ENCODE measurements around the gene CD59.
"Not testable (repeated sequence)": the region's sequence is repeated elsewhere in the genome, so short reads cannot be mapped to it uniquely, and the experiment has no call there.

CD59 gene

DNA sequence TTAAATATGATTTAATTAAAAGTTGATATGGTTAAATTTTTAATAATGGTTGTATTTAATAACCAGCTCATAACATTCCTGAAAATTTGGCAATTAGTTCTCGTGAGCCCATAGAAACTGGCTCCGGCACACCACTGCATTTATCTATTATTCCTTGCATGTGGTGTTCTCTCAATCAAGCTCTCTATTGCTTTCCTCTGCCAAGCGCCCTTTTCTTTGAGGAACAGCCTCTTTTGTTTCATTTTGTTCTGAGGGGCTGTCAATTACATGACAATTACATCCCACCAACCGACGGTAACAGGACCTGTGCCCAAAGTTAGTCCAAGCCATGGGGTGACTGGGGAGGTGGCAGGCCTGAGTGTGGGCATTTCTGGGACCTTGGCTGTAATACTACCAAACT is 43.7 kb downstream of the CD59 start:
- DNase-seq = no peak

DNA sequence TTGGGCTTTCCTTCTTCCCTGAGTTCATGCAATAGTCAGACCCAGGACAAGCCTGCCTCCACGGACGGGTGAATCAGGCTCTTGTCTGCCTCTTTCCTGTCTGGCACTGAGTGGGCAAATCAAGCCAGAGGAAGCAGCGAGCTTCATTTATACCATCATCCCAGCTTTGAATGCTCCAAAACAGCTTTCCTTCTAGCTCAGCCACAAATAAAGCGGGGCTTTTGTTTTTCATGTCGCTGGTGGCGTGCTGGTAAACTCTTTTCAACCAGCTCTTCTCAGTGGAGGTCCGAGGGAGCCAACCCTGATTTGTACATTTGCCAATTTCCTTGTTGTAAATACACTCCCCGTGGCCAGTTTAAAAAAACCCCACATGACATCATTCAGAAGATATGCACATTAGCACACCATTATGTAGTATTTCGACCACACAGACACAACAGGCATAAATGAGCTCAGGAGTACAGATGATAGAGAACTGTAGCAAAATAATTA is 44.2 kb downstream of the CD59 start:
- peak; percentile 37 for DNase-seq

DNA sequence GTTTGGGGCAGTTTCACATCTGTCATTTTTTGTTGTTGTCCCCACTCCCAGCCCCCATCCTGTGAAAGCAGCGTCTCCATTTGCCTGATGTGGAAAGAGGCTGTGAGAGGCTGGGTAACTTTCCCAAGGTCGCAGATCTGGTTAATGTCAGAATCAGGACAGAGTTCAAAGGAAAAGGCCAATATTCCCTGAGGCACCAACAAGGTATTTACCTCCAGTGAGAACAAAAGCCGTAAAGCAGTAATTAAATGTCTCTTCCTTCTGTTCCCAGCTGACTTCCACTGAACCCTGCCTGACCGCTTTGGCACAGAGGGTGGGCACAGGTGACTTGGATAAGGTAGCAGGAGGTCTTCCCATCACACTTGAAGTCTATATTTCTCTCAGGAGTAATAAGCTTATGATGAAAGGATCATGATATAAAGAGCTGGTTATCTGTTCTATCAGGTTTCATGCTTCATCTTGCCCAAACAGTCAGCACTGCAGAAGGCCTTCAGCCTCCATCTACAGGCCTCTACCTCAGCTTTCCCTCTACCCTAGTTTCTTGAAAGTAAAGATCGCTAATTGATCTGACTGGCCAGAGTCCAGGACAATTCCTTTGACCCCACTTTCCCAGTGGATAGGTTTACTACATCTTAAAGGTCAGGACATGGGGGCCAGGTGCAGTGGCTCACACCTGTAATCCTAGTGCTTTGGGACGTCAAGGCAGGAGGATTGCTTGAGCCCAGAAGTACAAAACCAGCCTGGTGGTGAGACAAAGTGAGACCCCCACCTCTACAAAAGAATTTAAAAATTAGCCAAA is 45.0 kb downstream of the CD59 start:
- DNase-seq = no peak

DNA sequence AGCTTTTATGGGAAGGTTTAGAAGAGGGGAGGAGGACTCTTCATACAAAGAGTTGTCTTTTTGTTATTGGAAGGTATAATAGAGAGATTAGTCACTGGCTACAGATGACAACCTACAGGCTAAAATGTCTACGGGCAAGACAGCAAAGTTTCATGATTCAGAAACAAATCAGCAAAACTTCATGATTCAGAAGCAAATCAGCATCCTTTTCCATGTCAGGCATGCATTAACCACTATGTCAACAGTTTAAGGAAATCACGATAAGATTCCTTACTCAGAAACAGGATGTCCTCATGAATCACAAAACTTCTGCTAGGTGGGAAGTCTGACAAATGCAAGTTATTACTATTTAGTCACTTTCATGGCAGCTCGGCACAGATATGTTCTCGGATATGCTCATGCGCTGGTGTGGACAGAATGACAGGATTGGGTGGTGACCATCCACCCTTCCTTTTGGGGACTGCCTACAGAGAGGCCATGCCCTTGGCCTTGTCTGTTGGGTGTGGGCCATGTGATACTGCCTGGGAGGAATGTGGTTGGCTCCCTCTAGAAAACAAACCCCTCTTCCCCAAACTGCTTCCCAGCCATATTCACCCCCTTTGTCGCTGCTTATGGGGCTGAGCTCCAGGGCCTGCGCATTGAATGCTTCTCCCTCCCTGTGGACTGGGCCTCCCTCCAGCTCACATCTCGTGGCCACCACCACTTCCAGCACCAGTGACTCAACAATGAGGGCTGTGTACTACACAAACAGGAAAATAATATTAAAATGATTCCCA is 45.7 kb downstream of the CD59 start:
- no peak for DNase-seq

DNA sequence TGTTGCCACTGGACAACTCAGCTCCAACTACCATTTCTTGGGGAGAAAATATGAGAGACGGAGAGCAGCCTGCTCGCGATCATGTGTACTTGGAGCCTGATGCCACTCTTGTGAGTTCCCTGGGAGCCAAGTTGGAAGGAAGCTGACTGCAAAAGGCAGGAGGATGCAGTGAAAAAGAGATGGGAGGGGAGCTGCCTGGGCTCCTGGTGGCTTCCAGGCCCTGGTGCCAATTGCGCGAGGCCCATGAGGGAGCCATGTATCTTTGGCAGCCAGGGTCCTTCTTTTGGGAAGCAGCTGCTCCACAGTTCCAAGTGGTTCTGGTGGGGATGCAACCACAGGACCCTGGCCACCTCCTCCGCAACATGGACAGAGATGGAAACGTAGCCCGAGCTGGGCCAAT is 46.7 kb downstream of the CD59 start:
- no peak for DNase-seq

DNA sequence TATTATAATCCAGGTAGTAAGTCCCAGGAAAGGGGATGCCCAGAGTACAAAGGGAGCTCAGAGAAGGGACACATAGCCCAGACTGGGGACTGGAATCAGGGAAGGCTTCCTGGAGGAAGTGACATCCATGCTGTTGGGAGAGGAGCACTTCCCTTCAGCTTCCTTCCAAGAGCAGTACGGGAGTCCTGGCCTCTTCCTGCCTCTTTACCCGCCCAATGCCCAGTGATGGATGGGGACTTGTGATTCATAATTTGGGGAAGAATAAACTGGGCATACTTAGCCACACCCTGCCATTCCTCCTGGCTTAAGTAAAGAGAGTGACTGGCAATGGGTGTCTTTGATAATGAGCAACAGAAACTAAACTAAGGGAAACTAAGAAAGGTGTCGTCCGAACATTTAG is 47.1 kb downstream of the CD59 start:
- no peak for DNase-seq

DNA sequence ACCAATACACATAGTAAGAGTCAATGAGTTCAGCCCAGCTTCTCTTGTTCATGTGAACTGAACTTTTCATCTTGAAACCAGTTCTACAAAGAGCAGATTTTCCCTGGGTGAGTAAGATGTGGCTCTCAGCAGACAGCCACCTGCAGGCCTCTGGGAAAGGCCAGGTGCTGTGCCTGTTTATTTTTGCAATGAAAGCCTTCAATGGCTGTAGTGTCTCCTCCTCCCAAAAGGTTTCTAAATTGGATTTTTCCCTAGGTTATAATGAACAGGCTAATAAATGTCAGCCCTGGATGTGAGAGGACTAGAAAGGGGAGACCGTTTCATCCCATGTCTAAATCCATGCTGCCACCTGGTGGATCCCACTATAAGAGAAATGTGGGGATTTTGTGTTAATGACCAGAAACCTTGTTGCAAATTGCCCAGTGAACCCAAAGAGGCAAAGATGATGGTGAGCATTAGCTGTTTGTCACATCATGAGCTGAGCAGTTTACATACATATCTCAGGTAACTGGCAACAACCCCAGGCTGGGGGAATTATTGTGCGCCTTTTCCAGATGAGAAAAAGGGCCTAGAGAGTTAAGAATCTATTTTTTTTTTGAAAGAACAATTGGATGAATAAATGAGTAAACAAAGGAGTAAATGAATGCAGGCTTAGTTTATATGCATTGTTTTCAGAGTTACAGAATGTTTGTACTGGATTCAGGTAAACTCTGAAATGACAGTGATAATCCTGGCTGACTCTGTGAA is 48.3 kb downstream of the CD59 start:
- DNase-seq = peak; percentile 74

DNA sequence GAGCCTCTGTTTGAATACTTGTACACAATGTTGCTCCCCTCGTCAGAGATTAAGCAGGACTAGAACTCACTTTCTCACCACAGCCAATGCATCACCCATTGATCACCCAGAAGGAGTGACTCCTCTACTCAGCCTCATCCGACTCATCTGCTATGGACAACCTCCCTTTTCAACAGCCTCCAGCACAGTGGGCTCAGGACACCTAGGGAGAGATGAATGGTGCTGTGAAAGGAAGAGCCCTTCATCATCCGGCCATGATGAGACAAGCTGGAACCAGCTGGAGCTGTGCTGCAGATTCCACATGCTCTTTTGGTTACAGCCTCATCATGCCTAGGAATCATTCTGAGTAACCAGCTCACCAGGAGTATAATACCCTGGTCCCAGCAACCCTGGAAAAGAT is 51.1 kb downstream of the CD59 start:
- DNase-seq = no peak

DNA sequence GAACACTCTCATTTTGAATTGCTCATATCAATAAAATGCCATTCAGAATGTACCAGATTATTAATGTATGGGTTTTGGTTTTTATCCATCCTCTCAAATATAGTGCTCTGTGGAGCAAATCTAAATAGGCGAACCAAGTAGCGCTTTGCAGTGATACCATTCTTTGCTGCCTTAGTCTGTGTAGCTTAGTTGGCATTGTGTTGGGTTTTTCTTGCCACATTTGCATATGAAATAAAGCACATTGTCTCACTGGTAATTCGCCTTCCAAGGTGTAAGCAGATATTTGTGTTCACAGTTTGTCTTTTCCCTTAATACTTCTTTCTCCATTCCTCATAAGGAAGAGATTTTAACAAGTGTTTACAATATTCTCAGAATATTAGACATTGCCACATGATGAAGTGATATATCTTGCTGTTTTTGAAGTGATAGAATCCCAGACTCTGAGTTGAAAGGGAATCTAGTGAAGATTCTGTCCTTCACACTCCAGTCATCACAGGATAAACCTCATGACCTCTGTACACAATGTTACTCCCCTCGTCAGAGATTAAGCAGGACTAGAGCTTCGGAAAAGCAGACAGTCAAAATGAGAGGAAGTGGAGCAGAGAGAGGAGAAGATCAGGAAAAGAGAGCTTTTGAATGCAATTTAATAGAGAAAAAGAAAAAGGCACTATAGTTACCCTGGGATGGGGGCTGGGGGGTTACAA is 52.1 kb downstream of the CD59 start:
- no peak for DNase-seq

DNA sequence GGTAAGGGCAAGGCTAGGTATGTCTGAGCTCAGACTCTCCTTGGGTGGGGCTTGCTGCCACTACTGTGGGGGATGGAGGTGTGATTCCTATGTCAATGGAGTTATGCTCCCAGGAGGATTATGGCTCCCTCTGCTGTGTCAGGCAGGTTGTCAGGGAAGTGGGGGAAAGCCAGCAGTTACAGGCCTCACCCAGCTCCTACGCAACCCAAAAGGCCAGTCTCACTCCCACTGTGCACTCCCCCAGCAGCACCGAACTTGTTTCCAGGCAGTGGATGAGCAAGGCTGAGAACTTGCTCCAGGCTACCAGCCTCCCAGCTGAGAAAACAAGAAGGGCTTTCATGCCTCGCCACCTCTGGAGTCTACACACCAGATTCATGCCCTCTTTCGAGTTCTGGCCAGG is 53.8 kb downstream of the CD59 start:
- DNase-seq = peak; percentile 4

DNA sequence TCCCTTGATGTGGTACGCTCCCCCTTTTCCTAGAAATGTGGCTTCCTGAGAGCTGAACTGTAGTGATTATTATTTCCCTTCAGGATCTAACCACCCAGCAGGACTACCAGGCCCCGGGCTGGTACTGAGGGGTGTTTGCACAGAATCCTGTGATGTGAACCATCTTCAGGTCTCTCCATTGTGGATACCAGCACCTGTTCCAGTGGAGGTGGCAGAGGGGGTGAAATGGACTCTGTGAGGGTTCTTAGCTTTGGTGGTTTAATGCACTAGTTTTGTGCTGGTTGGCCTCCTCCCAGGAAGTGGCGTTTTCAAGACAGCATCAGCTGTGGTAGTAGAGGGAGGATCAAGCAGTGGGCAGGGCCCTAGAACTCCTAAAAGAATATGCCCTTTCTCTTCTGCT is 54.2 kb downstream of the CD59 start:
- DNase-seq = no peak

DNA sequence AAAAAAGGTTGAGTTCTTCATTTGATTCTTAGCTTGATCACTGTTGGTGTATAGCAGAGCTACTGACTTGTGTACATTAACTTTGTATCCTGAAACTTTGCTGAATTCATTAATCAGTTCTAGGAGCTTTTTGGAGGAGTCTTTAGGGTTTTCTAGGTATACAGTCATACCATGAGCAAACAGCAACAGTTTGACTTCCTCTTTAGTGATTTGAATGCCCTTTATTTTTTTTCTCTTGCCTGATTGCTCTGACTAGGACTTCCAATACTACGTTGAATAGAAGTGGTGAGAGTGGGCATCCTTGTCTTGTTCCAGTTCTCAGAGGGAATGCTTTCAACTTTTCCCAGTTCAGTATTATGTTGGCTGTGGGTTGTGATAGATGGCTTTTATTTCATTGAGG is 57.6 kb downstream of the CD59 start:
- not testable (repeated sequence) for DNase-seq

DNA sequence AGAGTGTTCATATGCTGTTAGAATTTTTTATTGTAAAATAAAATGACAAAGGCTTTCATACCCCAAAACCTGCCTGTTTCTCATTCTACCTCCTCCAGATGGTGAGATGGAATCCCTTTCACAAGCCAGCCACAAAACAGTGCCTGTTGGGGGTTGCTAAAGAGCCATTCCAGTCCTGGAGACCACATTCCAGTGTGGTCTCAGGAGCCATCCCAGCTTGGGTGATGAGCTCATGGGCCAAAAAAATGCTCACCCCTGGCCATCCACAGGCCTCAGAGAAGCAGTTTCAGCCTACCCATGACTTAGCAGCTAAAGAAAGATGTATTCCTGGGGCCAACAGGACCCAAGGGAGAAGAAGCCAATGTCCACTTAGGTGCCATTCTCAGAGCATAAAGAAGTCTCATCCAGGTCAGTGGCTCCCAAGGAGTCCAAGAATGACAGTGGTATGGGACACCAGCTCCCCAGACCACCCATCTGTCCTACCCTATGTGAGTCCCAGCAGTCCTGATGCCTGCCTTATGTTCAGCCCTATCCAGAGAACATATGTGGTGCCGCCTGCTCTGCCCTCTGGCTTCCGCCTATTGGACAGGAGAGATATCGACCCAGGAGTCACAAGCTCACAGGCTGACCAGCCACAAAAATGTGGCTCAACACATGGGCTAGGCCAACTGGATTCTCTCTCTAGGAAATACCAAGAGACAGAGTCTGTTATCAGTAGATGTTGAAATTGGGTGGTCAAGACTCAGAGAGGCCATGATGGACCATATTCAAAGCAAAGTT is 62.0 kb downstream of the CD59 start:
- no peak for DNase-seq

DNA sequence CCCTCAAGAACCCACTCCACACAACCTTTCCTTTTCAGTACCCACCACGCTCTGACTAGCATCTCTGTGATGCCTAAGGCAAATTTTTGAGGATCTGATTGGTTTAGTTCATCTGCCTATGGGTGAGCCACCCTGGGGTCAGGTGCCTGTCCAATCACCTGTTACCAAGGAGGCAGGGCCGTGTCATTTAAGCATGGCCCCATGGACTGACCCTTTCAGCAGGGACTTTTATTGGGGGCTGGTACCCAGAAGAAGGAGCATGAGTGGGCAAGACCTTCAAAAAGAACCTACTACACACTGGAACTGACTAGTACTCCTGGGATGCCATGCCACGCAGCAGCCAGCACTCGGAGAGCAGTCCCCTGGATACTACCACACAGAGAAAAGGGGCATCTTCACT is 64.0 kb downstream of the CD59 start:
- no peak for DNase-seq

DNA sequence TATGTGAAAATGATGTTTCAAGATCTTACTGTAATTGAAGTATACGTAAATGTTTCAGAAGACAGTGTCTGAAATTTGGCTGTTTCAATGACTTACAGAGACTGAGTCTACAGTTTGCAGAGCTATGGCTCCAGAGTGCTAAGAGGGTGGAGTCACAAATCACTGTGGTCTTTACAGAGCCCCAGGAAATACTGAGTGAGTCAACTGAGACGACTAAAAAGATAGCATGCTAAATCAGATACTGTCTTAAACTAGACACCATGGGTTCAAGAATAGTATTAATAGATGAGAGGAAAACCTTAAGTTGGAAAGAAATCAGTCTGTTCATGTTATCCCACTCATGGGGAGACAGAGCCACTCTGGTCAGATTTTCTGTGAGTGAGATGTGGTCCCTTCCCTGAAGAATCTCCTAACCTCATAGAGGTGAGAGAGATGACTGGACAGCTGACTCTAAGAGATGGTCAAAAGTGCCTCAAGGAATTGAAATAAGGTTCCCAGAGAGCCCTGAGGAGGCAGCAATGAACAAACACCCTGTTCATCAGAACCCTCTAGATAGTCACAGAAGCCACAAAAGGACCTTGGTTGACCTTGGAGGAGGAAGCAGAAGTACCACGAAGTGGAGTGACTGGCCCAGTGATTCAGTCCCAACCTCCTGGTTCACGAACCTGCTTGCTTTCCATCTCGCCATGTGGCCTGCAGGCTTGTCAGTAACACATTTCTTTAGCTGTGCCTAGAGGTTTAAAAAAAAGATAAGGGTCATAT is 65.8 kb downstream of the CD59 start:
- no peak for DNase-seq

DNA sequence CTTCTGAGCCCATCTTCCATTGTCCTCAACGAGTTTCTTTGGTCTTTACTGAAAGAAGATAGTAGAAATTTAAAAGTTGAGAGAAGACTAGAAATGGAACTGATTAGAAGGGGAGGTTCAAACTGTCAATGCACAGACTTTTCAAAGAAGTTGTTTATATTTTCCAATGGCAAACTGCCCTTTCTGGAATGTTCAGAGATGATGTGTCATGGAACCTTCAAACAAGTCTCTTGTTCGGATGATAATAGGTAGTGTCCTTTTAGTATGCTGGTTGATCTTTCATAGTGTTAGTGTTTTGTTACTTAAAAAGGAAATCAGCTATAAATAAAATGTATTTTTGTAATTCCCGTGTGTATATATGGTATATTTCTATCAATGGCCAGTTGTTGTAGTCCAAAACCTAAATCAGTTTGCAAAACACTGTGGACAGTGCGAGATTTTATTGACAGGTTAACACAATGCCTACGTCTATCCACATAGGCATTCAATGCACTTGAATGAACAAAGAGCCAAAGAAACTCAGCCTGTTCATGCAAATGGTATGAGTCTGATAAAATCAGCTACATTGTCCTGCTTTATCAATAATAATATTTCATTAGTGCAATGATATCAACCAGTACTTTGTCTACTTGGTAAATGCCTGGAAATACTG is 66.5 kb downstream of the CD59 start:
- no peak for DNase-seq

DNA sequence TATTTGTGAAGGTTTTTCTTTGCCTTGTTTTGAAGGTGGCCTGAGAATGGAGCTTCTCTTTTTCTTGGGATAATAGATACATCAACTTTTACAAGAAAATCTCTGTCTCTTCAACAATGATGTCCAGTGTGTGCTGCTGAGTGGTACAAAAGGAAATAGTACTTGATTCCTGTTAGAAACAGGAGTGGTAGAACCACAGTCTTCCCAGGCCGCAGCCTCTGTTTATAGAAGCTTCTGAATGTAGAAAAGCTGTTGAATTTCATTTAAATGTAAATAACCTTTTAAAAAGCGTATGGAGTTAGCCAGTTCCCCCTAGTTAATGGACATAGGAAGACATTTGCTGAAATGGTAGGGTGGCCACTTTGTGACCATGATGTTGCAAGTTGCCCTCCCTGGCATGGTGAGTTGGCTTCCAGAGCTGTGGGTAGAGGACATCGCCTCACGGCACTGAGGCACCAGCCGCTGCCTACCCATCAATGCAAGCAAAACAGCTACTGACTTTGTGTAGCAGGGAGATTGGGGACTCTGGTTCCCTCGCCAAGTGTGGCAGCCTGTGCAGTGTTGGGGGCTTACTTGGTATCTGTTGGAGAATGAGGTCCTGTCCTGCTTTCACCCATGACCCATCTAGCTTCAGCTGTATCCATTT is 67.1 kb downstream of the CD59 start:
- no peak for DNase-seq

DNA sequence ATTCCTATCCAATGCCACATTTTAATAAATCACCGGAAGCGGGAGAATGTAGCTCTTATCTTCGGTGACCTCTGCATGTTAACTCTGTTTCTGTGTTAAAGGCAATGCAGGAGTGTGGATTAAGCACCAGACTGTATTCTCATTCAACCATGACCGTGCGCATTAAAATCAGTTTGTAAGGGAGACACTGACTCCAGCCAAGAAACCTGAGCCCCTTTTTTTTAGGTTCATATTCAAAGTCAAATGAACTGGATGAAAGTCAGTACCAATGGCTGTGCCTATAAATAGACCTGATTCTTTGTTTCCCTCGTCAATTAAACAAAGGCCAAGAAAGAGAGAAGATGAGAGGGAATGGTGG is 67.8 kb downstream of the CD59 start:
- DNase-seq = peak; percentile 89

DNA sequence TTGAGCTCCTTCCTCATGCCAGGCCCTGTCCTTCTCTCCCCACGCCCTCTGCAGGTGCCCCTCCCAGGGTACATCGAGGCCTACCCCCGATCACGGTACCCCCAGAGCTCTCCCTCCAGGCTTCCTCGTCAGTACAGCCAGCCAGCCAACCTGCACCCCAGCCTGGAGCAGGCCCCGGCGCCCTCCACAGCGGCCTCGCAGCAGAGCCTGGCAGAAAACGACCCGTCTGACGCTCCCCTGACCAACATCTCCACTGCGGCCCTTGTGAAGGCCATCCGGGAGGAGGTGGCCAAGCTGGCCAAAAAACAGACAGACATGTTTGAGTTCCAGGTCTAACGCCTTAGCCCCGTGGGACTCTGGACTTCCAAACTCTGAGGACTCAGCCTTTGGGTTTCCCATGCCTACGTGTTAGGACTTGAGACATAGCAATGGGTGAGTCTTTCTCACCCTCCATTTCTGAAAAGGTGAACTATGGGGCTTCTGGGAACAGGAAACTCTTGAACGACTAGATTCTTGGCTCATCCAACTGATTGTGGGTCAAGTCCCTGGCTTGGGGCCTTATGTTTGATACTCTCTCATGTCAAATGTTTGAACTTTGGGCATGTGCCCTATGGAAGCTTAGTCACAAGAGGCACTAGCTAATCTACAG is 68.3 kb downstream of the CD59 start:
- no peak for DNase-seq
